ENCODE data around the gene LIMK1.

Gene LIMK1

DNA sequence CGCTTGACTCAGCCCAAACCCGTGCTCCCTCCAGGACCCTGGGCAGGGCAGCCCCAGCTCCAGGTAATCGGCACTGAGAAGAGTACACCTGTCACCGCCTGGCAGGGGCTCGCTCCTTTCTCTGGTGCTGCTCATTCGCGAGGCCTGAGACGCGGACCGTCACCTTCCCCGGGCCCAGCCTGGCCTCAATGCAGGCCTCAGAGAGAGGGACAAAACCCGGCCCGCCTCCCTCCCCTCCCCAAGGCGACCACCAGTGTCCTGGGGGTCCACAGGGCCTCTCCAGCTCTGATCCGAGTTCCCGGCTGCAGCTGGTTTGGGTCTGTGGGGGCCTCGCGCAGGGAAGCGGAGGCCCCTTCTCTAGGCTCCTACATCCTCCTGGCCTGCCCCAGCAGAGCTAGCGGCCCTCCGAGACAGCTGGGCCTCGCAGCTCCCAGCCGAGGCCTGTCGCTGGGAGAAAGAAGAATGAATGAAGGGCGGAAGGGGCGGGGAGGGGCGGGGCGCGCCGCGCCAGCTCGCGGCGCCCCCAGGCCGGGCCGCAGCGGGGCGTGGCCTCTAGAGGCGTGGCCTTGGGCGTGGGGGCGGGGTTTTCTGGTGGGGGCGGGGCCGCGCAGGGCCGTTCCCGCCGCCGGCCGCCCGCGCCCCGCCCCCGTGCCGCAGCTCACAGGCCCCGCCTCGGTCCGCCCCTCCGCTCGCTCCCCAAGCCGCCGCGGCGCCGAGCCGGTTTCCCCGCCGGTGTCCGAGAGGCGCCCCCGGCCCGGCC is at the start of gene LIMK1:
Gene LIMK1, plus strand, starts transcription at position 688 of the 760 bp plus-strand sequence. CDS start 187 bp downstream, outside the sequence.
- peak within 1 kb of the TSS; percentile 80 for H3K9ac ChIP-seq (ENCODE audit: low read depth, low read length, poor library complexity, severe bottlenecking)
- no peaks in the 10 kb centered on the region for H3K9me2 ChIP-seq (replicated peaks; ENCODE audit: low read depth, low read length)
- peaks cover 9% of the 10 kb centered on the region; the same call in 1 of the 2 replicates for H3K79me2 ChIP-seq (ENCODE audit: insufficient read depth, low read length)
- H3K36me3 ChIP-seq (ENCODE audit: insufficient read depth, low read length), result no peaks in the 10 kb centered on the region
- H3K4me1 ChIP-seq (ENCODE audit: insufficient read depth, low read length, poor library complexity, severe bottlenecking), result peaks cover 16% of the 10 kb centered on the region
- H2AFZ ChIP-seq (ENCODE audit: low read length), result peak within 1 kb of the TSS; percentile 88
- peak within 1 kb of the TSS; percentile 76 for H3K4me3 ChIP-seq (ENCODE audit: low read length, poor library complexity, severe bottlenecking)
- TF ChIP-seq, protein P1, sequence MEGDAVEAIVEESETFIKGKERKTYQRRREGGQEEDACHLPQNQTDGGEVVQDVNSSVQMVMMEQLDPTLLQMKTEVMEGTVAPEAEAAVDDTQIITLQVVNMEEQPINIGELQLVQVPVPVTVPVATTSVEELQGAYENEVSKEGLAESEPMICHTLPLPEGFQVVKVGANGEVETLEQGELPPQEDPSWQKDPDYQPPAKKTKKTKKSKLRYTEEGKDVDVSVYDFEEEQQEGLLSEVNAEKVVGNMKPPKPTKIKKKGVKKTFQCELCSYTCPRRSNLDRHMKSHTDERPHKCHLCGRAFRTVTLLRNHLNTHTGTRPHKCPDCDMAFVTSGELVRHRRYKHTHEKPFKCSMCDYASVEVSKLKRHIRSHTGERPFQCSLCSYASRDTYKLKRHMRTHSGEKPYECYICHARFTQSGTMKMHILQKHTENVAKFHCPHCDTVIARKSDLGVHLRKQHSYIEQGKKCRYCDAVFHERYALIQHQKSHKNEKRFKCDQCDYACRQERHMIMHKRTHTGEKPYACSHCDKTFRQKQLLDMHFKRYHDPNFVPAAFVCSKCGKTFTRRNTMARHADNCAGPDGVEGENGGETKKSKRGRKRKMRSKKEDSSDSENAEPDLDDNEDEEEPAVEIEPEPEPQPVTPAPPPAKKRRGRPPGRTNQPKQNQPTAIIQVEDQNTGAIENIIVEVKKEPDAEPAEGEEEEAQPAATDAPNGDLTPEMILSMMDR (conservative IDR thresholded peaks at IDR 0.05; ENCODE audit: low read length), result no peak
- no peak for TF ChIP-seq EZH2phosphoT487 (IDR thresholded peaks at IDR 0.05; ENCODE audit: borderline replicate concordance)
- H4K20me1 ChIP-seq (ENCODE audit: insufficient read depth, low read length, poor library complexity, severe bottlenecking), result no peaks in the 10 kb centered on the region
- H3F3A ChIP-seq (ENCODE audit: low read depth), result no peaks in the 10 kb centered on the region
- peak within 1 kb of the TSS; percentile 84 for H3K4me2 ChIP-seq (ENCODE audit: low read depth, low read length, poor library complexity, severe bottlenecking)
- H3K9me3 ChIP-seq (ENCODE audit: insufficient read depth, low read depth, low read length), result no peaks in the 10 kb centered on the region
- H3K27me3 ChIP-seq (ENCODE audit: insufficient read depth, low read length, poor library complexity, severe bottlenecking), result no peaks in the 10 kb centered on the region

DNA sequence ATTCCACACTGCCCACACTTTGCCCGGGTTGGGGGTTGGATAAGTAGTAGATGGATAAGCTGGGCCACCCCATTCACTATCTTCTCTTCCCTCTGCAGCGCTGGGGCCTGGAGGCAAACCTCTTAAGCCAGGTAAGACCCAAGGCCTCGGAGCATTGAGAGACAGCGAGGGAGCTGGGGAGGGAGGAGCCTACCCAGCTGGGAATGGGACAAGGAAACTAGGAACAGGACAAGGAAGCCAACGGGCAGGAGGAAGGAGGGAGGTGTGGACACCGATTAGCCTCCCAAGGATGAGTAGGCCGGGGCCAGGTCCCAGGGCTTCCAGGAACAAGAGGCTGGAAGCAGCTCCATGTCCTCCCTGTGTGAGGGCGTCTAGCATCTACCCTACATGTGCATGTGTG is 46.0 kb upstream of the LIMK1 start:
- Histone ChIP-seq H3F3A (ENCODE audit: low read depth) (no peaks in the 10 kb centered on the region), H4K20me1 (ENCODE audit: insufficient read depth, low read length, poor library complexity, severe bottlenecking) (no peaks in the 10 kb centered on the region), H3K27me3 (ENCODE audit: insufficient read depth, low read length, poor library complexity, severe bottlenecking) (no peaks in the 10 kb centered on the region), H3K4me1 (ENCODE audit: insufficient read depth, low read length, poor library complexity, severe bottlenecking) (peaks cover 10% of the 10 kb centered on the region), H3K9me2 (replicated peaks; ENCODE audit: low read depth, low read length) (no peaks in the 10 kb centered on the region), H2AFZ (ENCODE audit: low read length) (no peak overlapping the region), H3K4me3 (ENCODE audit: low read length, poor library complexity, severe bottlenecking) (no peak overlapping the region), H3K4me2 (ENCODE audit: low read depth, low read length, poor library complexity, severe bottlenecking) (no peak overlapping the region), H3K79me2 (ENCODE audit: insufficient read depth, low read length) (no peaks in the 10 kb centered on the region), H3K36me3 (ENCODE audit: insufficient read depth, low read length) (no peaks in the 10 kb centered on the region), H3K9ac (ENCODE audit: low read depth, low read length, poor library complexity, severe bottlenecking) (no peak overlapping the region), H3K9me3 (ENCODE audit: insufficient read depth, low read depth, low read length) (no peaks in the 10 kb centered on the region)
- no peak for TF ChIP-seq EZH2phosphoT487 (IDR thresholded peaks at IDR 0.05; ENCODE audit: borderline replicate concordance)
- TF ChIP-seq, protein P1 (conservative IDR thresholded peaks at IDR 0.05; ENCODE audit: low read length), result no peak

DNA sequence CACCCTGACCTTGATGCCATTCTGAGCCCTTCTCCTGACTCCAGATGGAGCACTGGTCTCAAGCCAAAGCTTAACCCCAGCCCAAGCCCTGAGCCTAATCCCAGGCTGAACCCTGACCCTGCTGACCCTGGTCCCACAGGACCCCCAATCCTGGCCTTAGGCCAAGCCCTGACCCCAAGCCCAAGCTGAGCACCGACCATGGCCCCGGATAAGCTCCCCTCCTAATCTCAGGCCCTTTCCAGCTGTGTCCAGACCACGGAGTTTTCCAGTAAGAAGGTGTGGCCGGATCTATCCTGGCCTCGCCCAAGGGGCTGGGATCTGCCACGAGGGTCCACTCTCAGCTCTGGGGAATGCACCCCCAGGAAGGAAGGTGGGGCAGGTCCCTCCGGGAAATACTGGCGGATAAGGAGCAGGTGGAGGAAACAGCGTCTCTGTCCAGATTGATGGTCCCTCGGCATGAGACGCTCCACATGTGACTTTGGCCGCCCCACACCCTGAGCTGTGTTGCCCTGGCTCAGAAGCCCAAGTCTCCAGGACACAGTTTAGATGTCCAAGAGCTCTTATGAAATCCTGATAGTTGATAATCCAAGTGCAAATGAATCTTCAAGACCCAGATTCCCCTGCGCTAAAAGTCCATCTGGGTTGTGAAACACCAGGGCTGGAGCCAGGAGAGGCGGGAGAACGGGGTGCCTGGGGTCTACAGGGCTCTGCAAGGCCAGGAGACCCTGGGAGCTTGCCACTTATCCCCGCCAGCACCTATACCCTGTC is 45.2 kb upstream of the LIMK1 start:
- Histone ChIP-seq H3K4me3 (ENCODE audit: low read length, poor library complexity, severe bottlenecking) (no peak overlapping the region), H3K9me2 (replicated peaks; ENCODE audit: low read depth, low read length) (no peaks in the 10 kb centered on the region), H3K36me3 (ENCODE audit: insufficient read depth, low read length) (no peaks in the 10 kb centered on the region), H3K4me2 (ENCODE audit: low read depth, low read length, poor library complexity, severe bottlenecking) (no peak overlapping the region), H3K9ac (ENCODE audit: low read depth, low read length, poor library complexity, severe bottlenecking) (no peak overlapping the region), H3F3A (ENCODE audit: low read depth) (no peaks in the 10 kb centered on the region), H3K4me1 (ENCODE audit: insufficient read depth, low read length, poor library complexity, severe bottlenecking) (peaks cover 10% of the 10 kb centered on the region), H3K9me3 (ENCODE audit: insufficient read depth, low read depth, low read length) (no peaks in the 10 kb centered on the region), H2AFZ (ENCODE audit: low read length) (no peak overlapping the region), H3K79me2 (ENCODE audit: insufficient read depth, low read length) (no peaks in the 10 kb centered on the region), H4K20me1 (ENCODE audit: insufficient read depth, low read length, poor library complexity, severe bottlenecking) (no peaks in the 10 kb centered on the region), H3K27me3 (ENCODE audit: insufficient read depth, low read length, poor library complexity, severe bottlenecking) (no peaks in the 10 kb centered on the region)
- no peak for TF ChIP-seq EZH2phosphoT487 (IDR thresholded peaks at IDR 0.05; ENCODE audit: borderline replicate concordance)
- TF ChIP-seq, protein P1 (conservative IDR thresholded peaks at IDR 0.05; ENCODE audit: low read length), result no peak
